Esophagus muscularis mucosa (tissue), 3 donors: Measurements from ENCODE around the gene PEX14.

Experiments used
- POLR2A ChIP-seq: fragments of 450-650 bp; IDR thresholded peaks from one replicate; pipeline ENCODE4 v1.6.1; 2017; ENCODE audit warnings: antibody characterized with exemption, moderate library complexity, mild to moderate bottlenecking, low read depth
- TF ChIP-seq, protein P1 (sequence below), 3 experiments: fragments of 200-600 bp in 2 of 3; fragments of 450-650 bp in 1 of 3; sonication (generic) in 2 of 3; IDR thresholded peaks; one replicate each; pipeline ENCODE4 v1.5.1; 2017 to 2019; ENCODE audit warnings: antibody characterized with exemption in 3 of 3, mild to moderate bottlenecking in 2 of 3, moderate library complexity in 1 of 3

DNA sequence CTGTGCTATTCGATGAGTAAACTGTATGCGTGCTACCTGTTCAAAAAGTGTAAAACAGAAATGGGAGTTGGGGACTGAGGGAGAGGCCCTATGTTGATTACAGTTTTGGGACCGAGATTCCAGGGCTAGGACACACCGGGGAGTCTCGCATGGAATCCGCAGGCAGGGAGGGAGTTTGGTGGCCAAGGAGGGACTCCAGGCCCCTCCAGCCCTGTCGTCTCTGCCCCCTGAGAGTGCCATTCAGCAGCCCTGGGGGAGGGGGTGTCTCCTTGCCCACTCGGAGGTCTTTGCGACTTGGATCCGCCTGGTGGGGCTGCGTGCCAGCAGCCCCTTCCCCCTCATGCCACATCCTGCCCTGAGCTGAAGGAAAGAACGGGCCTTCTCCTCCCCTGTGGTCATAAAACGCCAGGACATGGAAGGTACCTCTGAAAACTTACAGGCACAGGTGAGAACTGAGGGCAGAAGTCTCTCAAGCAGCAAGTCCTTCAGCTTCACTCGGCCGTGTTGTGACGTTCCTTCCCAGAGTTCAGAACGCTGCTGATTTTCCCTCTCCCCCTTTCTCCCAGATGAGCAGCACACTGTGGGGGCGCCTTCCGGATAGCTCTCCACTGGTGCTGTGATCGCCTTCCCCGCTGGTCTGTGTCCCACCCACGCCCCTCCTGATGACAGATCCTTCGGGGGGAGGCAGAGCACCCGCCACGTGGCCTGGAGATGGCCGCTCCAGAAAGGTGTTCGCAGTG, 141.4 kb downstream of the PEX14 start:
- TF ChIP-seq, protein P1, sequence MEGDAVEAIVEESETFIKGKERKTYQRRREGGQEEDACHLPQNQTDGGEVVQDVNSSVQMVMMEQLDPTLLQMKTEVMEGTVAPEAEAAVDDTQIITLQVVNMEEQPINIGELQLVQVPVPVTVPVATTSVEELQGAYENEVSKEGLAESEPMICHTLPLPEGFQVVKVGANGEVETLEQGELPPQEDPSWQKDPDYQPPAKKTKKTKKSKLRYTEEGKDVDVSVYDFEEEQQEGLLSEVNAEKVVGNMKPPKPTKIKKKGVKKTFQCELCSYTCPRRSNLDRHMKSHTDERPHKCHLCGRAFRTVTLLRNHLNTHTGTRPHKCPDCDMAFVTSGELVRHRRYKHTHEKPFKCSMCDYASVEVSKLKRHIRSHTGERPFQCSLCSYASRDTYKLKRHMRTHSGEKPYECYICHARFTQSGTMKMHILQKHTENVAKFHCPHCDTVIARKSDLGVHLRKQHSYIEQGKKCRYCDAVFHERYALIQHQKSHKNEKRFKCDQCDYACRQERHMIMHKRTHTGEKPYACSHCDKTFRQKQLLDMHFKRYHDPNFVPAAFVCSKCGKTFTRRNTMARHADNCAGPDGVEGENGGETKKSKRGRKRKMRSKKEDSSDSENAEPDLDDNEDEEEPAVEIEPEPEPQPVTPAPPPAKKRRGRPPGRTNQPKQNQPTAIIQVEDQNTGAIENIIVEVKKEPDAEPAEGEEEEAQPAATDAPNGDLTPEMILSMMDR (IDR thresholded peaks at IDR 0.05), result no peak
- TF ChIP-seq POLR2A, result no peak
